ENCODE data around the gene WWC1.
A peak's percentile ranks its signal among the peaks of the same experiment; 100 is the strongest.

Gene WWC1

DNA sequence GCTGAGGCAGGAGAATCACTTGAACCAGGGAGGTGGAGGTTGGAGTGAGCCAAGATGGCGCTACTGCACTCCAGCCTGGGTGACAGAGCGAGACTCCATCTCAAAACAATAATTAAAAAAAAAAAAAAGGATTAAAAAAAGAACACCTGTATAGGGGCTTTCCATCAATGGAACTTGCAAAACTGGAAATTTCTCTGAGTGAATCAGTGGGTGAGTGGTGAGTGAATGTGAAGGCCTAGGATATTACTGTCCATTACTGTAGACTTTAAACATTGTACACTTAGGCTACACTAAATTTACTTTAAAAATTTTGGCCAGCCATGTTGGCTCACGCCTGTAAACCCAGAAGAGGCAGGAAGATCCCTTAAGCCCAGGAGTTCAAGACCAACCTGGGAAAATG, 189.2 kb downstream of the WWC1 start:
- no peak for DNase-seq (ENCODE audit: low read depth in 1 of 2, low spot score in 1 of 2)

DNA sequence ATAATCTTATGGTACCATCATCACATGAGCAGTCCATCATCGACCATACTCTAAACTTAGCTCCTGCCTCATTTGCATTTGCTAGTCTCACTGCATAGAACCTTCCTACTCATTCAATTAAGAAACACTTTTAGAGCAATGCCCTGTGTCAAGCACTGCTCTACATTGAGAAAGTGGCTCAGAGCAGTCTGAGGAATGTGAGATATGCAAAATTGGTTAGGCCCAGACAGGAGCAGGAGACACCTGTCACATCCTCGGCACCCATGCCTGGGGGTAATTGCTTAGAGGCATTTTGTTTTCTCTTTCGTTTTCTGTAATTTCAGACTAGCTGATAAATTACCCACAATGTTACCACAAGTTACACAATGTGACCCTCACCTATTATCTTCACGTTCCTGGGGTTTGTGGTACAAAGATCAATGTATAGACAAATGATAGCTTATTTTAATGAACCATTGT, 189.9 kb downstream of the WWC1 start:
- no peak for DNase-seq (ENCODE audit: low read depth in 1 of 2, low spot score in 1 of 2)

DNA sequence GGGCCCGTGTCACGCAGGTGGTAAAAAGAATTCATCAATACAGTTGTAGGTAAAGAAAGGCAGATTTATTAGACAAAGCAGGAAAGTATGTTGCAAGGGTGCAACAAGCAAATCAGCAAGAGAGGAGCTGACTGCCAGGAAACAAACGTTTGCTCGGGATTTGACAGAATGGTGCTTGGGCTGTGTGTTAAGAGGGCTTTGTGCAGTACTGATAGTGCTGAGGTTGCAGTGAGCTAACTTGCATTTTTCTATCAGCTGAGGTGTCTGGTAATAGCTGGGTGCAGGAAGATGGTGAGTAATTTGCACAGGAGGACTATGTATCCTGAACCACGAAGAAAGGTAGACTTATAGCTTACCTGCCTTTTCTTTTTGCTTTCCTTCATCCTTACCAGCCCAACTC, 190.9 kb downstream of the WWC1 start:
- DNase-seq (ENCODE audit: low read depth in 1 of 2, low spot score in 1 of 2), result no peak

DNA sequence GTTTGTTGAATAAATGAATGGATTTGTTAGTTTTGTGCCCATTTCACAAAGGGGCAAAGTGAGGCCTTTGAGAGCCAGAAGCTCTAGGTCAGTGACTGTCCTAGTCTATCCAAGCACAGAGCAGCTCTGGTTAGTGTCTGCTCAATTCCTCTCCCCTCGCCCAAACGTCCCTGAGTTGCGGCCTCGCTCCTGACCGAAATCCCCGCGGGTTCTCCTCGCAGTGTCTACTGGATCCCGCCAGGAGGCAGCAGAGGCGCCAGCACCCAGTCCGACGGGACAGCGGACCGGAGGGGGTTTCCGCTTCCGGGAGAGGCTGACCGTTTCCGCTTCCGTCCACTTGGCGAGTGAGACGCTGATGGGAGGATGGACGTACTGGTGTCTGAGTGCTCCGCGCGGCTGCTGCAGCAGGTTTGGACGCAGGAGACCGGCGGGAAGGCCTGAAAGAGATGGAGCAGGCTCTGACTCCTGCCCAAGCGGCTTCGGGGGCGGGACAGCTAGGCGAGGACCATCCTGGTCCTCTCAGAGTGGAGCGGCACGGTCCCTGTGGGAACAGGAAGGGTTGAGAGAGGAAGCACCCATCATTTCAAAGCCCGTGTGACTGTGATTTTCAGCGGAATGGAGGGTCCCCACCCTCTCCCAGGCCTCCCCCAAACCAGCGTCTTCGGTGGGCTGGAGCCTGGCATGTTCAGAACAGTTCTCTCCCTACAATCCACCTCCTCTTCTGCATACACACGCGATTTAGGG, 194.9 kb downstream of the WWC1 start, which contains the start of gene RARS1:
RARS1 (plus strand) TSS at position 336 of the 744 bp plus-strand sequence; CDS start at position 364, 28 bp downstream.
- DNase-seq (ENCODE audit: low read depth in 1 of 2, low spot score in 1 of 2), result peak; percentile 76 to 82

DNA sequence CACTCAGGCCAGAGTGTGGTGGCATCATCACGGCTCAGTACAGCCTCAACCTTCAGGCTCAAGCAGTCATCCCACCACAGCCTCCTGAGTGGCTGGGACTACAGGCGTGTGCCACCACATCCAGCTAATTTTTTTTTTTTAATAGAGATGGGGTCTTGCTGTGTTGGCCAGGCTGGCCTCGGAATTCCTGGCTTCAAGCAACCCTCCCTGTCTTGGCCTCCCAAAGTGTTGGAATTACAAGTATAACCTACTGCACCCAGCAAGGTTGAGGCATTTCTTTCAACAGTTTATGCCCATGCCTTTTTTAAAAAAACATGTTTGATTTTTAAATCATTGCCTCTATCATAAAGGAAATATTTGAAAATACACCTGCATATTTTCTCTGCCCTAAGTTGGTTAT, 197.6 kb downstream of the WWC1 start:
- DNase-seq (ENCODE audit: low read depth in 1 of 2, low spot score in 1 of 2), result no peak

DNA sequence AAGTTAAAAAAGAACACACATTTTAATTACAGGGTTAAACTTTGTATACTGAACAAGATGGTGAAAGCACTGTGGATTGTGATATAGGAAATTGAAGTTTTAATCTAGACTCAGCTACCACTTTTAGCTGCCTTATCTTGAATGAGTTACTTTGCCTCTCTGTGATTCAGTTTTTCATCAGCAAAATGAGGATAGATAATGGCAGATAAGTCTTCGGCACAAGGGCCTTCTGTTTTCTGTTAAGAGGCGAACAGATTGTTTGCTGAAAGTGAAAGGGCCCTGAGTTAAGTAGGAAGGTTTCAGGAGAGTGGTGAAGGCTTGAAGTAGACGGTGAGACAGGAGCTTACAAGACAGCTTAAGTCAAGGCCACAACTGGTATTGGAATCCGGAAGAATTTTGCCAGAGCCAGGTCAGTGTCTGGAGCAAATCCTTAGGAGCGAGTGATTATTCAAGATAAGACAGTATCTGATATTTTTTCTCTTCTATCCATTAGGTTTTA, 202.7 kb downstream of the WWC1 start:
- no peak for DNase-seq (ENCODE audit: low read depth in 1 of 2, low spot score in 1 of 2)

DNA sequence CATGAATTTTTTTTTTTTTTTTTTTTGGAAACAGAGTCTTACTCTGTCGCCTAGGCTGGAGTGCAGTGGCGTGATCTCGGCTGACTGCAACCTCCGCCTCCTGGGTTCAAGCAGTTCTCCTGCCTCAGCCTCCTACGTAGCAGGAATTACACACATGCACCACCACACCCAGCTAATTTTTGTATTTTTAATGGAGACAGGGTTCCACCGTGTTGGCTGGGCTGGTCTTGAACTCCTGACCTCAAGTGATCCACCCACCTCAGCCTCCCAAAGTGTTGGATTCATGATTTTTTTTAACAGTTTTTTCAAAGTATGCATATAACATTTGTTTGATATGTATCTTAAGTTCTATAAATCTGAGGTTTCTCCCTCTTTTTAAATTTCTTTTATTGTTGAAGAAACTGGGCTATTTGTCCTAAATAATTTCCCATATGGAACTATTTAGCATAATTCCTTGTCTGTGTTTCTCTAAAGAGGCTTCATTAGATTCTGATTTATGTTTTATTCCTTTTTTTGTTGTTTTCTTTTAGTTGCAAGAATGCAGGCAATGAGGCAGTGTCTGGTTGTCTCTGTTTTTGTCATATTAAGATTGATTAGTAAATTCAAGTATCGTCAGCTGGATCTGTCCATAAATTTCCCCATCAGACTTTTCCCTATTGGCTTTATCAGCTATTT, 211.3 kb downstream of the WWC1 start:
- DNase-seq (ENCODE audit: low read depth in 1 of 2, low spot score in 1 of 2), result no peak

DNA sequence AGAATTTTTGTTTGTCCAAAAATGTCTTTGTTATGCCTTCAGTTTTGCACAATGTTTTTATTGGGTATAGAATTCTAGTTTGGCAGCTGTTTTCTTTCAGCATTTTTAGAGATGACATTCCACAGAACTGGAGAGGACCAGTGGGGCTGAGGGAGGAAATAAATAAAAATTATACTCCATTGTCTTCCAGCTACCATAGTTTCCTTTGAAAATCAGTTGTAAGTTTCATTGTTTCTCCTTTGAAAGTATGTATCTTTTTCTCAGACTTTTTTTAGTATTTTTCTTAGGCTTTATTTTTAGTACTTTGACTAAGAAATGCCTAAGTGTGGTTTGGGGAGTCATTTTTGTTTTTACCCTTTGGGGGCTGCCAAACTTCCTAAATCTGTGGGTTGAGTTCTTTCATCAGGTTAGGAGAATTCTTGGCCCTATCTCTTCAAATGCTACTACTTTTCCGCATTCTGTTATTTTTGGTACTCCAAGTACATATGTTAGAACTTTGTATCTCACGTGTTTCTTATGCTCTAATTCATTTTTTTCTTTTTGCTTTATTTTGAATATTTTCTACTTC, 222.5 kb downstream of the WWC1 start:
- no peak for DNase-seq (ENCODE audit: low read depth in 1 of 2, low spot score in 1 of 2)

All from activated T-helper 1 cell treated with anti-CD3 and anti-CD28 coated beads, Interleukin-2, amount 50 U/mL, for 16 hours (primary cell).